Measurements from ENCODE around the gene AMZ1.

The AMZ1 gene

GRCh38 chr7:2651847-2652735, 35.9 kb upstream of the AMZ1 start:
- DNase-seq (ENCODE audit: low read depth in 2 of 2) = no peak

DNA sequence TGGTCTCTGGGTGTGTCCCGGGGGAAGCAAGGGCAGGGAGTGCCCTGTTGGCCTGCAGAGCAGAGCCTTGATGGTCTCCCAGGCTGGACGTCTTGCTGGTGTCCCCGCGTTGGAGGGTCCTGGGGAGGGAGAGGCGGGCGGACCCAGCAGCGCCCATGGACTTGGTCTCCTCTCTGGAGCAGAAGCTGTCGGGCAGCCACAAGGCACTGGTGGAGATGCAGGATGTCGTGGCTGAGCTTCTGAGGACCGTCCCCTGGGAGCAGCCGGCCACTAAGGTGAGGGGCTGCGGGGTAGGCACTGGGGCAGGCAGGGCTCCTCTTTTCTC, 35.3 kb upstream of the AMZ1 start:
- no peak for DNase-seq (ENCODE audit: low read depth in 2 of 2)

DNA sequence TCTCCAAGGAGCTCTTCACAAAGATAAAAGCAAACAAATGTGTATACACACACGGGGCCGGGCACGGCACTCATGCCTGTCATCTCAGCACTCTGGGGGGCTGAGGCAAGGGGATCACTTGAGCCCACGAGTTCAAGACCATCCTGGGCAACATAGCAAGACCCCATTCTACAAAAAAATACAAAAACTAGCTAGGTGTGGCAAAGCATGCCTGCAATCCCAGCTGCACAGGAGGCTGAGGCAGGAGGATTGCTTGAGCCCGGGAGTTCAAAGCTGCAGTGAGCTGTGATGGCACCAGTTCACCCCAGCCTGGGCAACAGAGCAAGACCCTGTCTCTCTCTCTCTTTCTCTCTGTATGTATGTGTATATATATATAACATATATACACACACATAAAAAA, 33.9 kb upstream of the AMZ1 start:
- no peak for DNase-seq (ENCODE audit: low read depth in 2 of 2)

DNA sequence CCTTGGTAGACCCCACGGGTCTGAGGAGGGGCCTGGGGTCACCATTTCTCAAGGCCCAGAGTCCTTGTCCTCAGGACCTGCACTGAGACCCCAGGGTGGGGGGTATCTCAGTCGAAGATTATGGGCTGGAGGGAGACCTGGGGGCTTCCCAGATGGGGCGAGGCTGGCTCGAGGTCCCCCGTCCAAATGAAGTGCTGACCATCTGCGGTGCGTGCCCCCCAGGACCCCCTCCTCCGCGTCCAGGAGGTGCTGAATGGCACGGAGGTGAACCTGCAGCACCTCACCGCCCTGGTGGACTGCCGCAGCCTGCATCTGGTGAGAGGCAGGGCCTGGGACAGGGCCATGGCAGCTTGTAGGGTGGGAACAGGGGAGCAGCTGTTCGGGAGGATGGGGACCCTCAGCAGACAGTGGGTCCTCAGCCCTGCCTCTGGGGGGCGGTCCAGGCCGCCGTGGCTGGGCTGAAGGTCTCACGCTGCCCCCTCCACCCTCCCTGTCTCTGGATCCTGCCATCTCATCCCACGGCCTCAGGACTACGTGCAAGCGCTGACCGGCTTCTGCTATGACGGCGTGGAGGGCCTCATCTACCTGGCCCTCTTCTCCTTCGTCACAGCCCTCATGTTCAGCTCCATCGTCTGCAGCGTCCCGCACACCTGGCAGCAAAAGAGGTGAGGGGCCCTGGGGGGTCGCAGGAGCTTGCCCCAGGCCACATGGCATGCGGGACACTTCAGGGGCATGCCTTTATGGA, 32.0 kb upstream of the AMZ1 start:
- DNase-seq (ENCODE audit: low read depth in 2 of 2) = no peak

DNA sequence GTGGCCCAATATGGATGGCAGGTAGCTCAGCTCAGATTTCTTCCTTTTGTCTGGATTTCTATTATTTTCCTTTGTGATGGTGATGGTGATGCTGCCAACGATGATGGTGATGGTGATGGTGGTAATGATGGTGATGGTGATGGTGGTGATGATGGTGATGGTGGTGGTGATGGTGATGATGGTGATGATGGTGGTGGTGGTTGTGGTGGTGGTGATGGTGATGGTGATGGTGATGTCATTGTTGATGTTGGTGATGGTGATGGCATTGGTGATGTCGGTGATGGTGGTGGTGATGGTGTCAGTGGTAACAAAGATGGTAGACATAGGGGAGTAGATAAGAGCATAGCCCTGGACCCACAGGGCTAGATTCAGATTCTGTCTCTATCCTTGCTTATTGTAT, 30.8 kb upstream of the AMZ1 start:
- DNase-seq (ENCODE audit: low read depth in 2 of 2) = no peak

DNA sequence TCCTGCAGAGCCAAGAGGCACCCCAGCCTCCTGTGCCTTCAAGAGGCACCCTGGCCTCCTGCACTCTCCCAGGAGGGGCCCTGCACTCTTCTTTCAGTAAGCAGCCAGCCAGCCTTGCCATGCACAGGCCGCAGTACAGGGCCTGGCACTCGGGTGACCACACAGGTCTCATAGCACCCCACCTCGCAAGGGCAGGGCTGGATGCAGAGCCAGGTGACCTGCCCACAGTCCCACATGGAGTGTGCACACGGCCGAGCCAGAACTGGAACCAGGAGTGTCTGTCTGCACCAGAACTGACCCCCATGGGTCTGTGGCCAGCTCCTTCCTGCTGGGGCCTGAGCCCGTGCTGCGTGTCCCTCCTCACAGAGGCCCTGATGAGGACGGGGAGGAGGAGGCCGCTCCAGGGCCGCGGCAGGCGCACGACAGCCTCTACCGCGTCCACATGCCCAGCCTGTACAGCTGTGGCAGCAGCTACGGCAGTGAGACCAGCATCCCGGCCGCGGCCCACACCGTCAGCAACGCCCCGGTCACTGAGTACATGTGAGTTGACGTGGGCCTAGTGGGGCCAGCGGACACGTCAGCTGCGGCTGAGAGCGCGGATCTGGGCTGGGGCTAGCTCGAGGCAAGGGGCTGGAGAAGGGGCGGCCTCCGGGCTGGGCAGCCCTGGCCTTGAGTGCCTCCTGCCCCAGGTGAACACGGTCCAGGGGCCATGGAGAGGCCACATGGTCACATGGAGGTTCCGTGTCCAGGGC, 29.9 kb upstream of the AMZ1 start:
- no peak for DNase-seq (ENCODE audit: low read depth in 2 of 2)

- no peak for DNase-seq (ENCODE audit: low read depth in 2 of 2)
These were observed 29.1 kb upstream of the AMZ1 start for GRCh38 chr7:2658941-2659340.

GRCh38 chr7:2659556-2660358, 28.2 kb upstream of the AMZ1 start:
- DNase-seq (ENCODE audit: low read depth in 2 of 2) = no peak

- no peak for DNase-seq (ENCODE audit: low read depth in 2 of 2)
These were observed 27.5 kb upstream of the AMZ1 start for GRCh38 chr7:2660359-2661095.

GRCh38 chr7:2661096-2661449, 26.9 kb upstream of the AMZ1 start:
- DNase-seq (ENCODE audit: low read depth in 2 of 2) = no peak

DNA sequence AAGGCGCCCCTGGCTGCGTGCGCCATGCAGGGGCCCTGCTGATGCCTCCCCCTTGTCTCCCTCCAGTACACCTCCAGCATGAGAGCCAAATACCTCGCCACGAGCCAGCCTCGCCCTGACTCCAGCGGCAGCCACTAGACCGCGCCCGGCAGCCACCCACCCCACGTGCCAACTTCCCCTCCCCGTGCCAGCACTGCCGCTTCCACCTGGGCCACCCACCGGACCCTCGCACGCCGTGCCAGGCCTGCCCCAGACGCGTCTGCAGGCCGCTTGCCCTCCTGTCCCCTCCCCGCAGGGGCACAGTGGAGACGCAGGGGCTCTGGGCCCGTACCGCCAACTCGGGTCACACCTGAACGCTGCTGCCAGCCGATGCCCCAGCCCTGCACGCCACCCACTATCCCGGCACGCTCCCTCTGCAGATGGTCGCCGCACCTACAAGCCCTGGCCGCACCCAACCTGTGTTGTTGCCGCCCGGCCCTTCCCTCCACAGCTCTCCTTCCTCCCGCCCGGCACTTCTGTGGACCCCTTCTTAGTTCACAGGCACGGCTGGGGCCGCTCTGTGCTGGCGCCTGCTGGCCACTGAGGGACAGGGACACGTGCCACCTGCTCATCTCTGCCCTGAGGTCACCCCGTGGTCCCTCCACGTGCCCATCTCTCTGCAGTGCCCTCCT, 26.3 kb upstream of the AMZ1 start:
- no peak for DNase-seq (ENCODE audit: low read depth in 2 of 2)

DNA sequence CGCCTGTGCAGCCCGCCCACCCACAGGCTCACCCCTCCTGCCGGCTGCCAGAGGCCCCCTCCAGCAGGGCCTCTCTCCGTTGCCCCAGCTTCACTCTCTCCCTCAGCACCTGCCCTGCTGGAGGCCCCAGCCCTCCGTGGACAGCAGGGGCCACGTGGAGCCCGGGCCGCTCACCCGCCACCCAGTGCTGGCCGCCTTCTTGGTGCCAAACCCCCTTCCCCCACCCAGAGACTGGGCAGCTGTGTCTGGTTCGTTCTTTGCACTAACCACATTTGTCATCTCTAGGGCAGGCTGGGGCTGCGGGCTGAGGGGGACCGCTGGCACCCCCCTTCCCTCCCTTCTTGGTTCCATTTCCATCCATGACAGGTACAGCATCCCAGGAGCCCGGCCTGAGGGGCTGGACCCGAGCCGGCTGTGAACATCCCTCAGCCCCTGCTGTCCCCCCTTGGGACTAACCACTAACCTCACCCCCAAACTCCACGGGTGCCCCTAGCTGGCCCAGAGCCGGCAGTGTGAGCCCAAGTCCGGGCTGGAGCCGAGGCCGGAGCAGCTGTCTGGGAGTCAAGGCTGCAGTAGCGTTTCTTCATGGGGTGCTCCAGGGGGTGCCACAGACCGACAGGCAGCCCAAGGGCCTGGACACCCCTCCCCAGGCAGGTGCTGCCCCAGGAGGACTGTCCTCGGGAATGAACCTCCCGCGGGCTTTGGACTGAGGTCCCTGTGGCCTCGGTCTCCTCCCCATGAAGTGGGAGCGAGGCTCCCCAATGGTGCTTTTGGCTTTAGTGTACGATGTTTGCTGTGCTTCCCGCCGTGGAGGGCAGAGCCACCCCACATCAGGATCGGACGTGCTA, 25.5 kb upstream of the AMZ1 start:
- no peak for DNase-seq (ENCODE audit: low read depth in 2 of 2)

GRCh38 chr7:2663121-2663886, 24.7 kb upstream of the AMZ1 start:
- no peak for DNase-seq (ENCODE audit: low read depth in 2 of 2)

DNA sequence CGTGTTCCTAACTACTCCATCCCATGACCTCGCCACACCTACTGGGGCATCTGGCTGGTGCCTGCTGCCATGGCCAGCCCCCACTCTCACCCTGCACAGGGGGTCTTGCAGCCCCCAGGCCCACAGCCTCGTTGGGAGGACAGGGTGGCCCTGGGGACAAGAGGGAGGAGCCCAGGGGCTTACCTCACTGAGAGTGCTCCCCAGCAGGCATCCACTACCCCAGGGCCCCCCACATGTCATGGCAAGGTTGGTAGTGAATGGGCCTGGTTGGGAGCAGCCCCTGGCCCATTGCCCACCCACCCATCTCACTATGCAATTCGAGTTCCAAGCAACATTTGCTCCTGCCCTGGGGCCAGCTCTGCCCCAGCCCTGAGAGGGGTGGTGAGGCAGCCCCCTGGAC, 24.0 kb upstream of the AMZ1 start:
- no peak for DNase-seq (ENCODE audit: low read depth in 2 of 2)

GRCh38 chr7:2665359-2665791, 22.6 kb upstream of the AMZ1 start:
- no peak for DNase-seq (ENCODE audit: low read depth in 2 of 2)

- DNase-seq (ENCODE audit: low read depth in 2 of 2) = no peak
These were observed 21.8 kb upstream of the AMZ1 start for GRCh38 chr7:2666155-2666554.

DNA sequence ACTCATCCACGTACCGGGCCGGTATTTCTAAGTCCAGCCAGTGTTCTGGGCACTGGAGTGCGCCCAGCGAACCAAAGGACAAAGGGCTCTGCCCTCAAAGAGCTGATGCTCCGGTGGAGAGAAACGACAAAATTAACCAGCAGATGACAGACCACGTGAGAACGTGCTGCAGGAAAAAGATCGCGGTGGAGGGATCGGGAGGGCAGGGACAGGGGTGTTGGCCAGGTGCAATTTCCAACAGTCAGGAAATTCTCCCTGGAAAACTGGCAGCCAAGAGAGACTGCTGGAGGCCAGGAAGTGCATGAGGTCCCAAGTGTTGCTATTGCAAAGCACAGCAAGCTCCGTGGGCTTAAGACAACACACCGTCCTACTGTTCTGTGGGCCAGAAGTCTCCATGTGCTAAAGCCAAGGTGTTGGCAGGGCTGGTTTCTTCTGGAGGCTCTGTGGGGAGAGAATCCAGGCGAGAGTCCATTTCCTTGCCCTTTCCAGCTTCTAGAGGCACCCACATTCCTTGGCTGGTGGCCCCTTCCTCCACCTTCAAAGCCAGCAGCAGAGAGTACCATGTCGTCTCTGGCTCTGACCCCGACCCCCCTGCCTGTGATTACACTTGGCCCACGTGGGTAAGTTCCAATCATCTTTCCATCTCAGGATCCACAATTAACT, 21.3 kb upstream of the AMZ1 start:
- no peak for DNase-seq (ENCODE audit: low read depth in 2 of 2)

DNA sequence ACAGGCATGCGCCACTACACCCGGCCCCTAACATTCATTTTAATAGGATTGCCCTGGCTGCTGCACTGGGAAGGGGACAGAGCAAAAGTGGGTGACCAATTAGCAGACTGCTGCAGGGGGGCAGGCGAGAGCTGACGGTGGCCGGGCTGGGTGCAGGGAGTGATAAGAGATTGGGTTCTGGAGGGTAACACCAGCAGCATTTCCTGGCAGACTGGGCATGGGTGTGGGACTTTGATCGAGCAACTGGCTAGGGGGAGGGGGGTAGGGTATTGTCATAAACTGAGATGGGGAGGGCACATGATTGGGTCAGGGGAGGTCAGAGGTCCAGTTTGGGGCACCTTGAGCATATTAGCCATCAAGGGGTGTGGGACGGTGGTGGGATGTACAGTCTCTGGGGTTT, 20.2 kb upstream of the AMZ1 start:
- DNase-seq (ENCODE audit: low read depth in 2 of 2) = no peak
